ENCODE measurements around the gene ADAMTS17.

- TF ChIP-seq GABPA (tag; conservative IDR thresholded peaks at IDR 0.05; ENCODE audit: low read depth) (no peak), EP300 (IDR thresholded peaks at IDR 0.05; ENCODE audit: low read length) (no peak), ZNF212 (CRISPR knock-in tag; IDR thresholded peaks at IDR 0.05) (no peak), RREB1 (CRISPR knock-in tag; IDR thresholded peaks at IDR 0.05) (no peak), DNMT1 (IDR thresholded peaks at IDR 0.05) (no peak), HNRNPLL (IDR thresholded peaks at IDR 0.05; ENCODE audit: low read depth, low read length, poor library complexity, severe bottlenecking) (no peak), ZNF431 (CRISPR knock-in tag; IDR thresholded peaks at IDR 0.05) (no peak), NBN (IDR thresholded peaks at IDR 0.05; ENCODE audit: low read depth) (no peak), SRF (CRISPR knock-in tag; IDR thresholded peaks at IDR 0.05) (no peak), CBX3 (IDR thresholded peaks at IDR 0.05; ENCODE audit: borderline replicate concordance in 1 of 2, low read length in 2 of 2) (no peak)
- TF ChIP-seq, protein P1, sequence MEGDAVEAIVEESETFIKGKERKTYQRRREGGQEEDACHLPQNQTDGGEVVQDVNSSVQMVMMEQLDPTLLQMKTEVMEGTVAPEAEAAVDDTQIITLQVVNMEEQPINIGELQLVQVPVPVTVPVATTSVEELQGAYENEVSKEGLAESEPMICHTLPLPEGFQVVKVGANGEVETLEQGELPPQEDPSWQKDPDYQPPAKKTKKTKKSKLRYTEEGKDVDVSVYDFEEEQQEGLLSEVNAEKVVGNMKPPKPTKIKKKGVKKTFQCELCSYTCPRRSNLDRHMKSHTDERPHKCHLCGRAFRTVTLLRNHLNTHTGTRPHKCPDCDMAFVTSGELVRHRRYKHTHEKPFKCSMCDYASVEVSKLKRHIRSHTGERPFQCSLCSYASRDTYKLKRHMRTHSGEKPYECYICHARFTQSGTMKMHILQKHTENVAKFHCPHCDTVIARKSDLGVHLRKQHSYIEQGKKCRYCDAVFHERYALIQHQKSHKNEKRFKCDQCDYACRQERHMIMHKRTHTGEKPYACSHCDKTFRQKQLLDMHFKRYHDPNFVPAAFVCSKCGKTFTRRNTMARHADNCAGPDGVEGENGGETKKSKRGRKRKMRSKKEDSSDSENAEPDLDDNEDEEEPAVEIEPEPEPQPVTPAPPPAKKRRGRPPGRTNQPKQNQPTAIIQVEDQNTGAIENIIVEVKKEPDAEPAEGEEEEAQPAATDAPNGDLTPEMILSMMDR (IDR thresholded peaks at IDR 0.05 in 2 of 3, conservative IDR thresholded peaks at IDR 0.05 in 1 of 3; ENCODE audit: insufficient read depth in 2 of 3, low read depth in 1 of 3, low read length in 3 of 3) = no peak
Measured at GRCh38 chr15:100061944-100062343, 279.8 kb downstream of the ADAMTS17 start.
